GM20000 (cell line): ENCODE results near the gene KBTBD13.

Experiments used
- DNase-seq: peaks from one replicate; pipeline ENCODE4 v3.0.0; 2012; ENCODE audit warnings: low spot score
- CTCF ChIP-seq: IDR thresholded peaks from 2 replicates; pipeline ENCODE4 v1.5.1; 2012; ENCODE audit warnings: mild to moderate bottlenecking, control low read depth; ENCODE audit errors: extremely low read depth, missing control alignments

The KBTBD13 gene

GRCh38 chr15:65079580-65079979, 3.0 kb downstream of the KBTBD13 start:
- no peak for DNase-seq

GRCh38 chr15:65081270-65081669, 4.7 kb downstream of the KBTBD13 start:
- no peak for DNase-seq
- no peak for TF ChIP-seq CTCF

More at GRCh38 chr15:65079580-65079979, 3.0 kb downstream of the KBTBD13 start:
- TF ChIP-seq CTCF: no peak

- DNase-seq: no peak
- no peak for TF ChIP-seq CTCF
These were observed 5.2 kb downstream of the KBTBD13 start for GRCh38 chr15:65081758-65082157.

GRCh38 chr15:65082303-65082953, 5.9 kb downstream of the KBTBD13 start:
- no peak for TF ChIP-seq CTCF
- no peak for DNase-seq

GRCh38 chr15:65083262-65083701, 6.7 kb downstream of the KBTBD13 start:
- no peak for TF ChIP-seq CTCF
- DNase-seq: no peak

- no peak for DNase-seq
- no peak for TF ChIP-seq CTCF
These were observed 8.1 kb downstream of the KBTBD13 start for GRCh38 chr15:65084500-65085206.

- no peak for DNase-seq
- TF ChIP-seq CTCF: no peak
These were observed 8.7 kb downstream of the KBTBD13 start for GRCh38 chr15:65085207-65085753.
